Measurements from ENCODE around the gene OR13C8.

GRCh38 chr9:104611213-104611612 is 42.2 kb downstream of the OR13C8 start:
- no peak for TF ChIP-seq EZH2 (IDR thresholded peaks at IDR 0.05; ENCODE audit: borderline replicate concordance, low read depth, low read length, severe bottlenecking)
- no peak for TF ChIP-seq CTCF (IDR thresholded peaks at IDR 0.05; ENCODE audit: borderline replicate concordance, extremely low read depth, low read length, poor library complexity, severe bottlenecking)
